Measurements from ENCODE around the gene TCF23. TPM values are rescaled to one million over a fixed set of nuclear protein-coding genes. Genes with fewer than 3 reads are reported as not detected.
"Not testable (repeated sequence)": the region's sequence is repeated elsewhere in the genome, so short reads cannot be mapped to it uniquely, and the experiment has no call there.

TCF23 gene
- total RNA-seq, 4 donors from 2014 or later = 0.13 TPM; not detected in 3

DNA sequence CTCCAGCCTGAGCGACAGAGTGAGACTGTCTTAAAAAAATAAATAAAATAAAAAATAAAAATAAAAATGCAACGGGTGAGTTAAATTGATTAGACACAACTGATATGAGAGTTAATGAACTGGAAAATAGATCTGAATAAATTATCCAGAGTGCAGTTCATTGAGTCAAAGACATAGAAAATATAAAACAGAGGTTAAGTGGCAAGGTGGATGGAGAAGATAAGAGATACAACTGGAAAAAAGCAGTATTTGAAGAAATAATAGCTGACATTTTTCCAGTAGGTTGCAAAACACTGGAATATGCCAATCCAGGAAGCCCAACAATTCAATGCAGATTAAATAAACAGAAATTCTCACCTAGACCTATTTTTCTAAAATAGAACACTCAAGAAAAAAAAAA is 40.6 kb upstream of the TCF23 start:
- DNase-seq = no peak
- peaks cover 5 to 13% of the 10 kb centered on the region in 2 donors for H3K4me1 ChIP-seq
- intact Hi-C loops (cut with DNase I) = no loop called here
- H3K4me3 ChIP-seq (replicated peaks in 1 of 3) = no peak overlapping the region
- H3K27me3 ChIP-seq = no peaks in the 10 kb centered on the region
- no peaks in the 10 kb centered on the region for H3K36me3 ChIP-seq
- no peaks in the 10 kb centered on the region for H3K9me3 ChIP-seq
- 86 to 96% methylated on average over 2 of the region's 2 CpGs for WGBS, 2 donors
- no peak for TF ChIP-seq POLR2A (IDR thresholded peaks at IDR 0.05)
- TF ChIP-seq, protein P1, sequence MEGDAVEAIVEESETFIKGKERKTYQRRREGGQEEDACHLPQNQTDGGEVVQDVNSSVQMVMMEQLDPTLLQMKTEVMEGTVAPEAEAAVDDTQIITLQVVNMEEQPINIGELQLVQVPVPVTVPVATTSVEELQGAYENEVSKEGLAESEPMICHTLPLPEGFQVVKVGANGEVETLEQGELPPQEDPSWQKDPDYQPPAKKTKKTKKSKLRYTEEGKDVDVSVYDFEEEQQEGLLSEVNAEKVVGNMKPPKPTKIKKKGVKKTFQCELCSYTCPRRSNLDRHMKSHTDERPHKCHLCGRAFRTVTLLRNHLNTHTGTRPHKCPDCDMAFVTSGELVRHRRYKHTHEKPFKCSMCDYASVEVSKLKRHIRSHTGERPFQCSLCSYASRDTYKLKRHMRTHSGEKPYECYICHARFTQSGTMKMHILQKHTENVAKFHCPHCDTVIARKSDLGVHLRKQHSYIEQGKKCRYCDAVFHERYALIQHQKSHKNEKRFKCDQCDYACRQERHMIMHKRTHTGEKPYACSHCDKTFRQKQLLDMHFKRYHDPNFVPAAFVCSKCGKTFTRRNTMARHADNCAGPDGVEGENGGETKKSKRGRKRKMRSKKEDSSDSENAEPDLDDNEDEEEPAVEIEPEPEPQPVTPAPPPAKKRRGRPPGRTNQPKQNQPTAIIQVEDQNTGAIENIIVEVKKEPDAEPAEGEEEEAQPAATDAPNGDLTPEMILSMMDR (IDR thresholded peaks at IDR 0.05) = no peak
- H3K27ac ChIP-seq = no peak overlapping the region

DNA sequence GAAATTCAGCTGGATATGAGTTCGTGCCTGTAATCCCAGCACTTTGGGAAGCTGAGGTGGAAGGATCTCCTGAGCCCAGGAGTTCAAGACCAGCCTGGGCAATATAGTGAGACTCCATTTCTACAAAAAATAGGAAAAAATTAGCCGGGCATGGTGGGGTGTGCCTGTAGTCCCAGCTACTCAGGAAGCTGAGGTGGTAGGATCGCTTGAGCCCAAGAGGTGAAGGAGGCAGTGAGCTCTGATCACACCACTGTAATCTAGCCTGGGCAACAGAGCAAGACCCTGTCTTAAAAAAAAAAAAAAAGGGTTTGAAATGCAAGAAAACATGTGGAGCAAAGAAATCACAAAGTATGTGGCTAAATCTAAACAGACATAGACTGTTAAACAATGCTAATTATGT is 39.7 kb upstream of the TCF23 start:
- Histone ChIP-seq H3K27ac (no peak overlapping the region), H3K4me3 (replicated peaks in 1 of 3) (no peak overlapping the region), H3K36me3 (no peaks in the 10 kb centered on the region), H3K27me3 (no peaks in the 10 kb centered on the region), H3K4me1 (peaks cover 5 to 13% of the 10 kb centered on the region in 2 donors), H3K9me3 (no peaks in the 10 kb centered on the region)
- WGBS, 2 donors = 87 to 99% methylated on average over 3 of the region's 3 CpGs
- DNase-seq = no peak
- no peak for TF ChIP-seq POLR2A (IDR thresholded peaks at IDR 0.05)
- TF ChIP-seq, protein P1 (IDR thresholded peaks at IDR 0.05) = no peak
- intact Hi-C loops (cut with DNase I) = no loop called here

DNA sequence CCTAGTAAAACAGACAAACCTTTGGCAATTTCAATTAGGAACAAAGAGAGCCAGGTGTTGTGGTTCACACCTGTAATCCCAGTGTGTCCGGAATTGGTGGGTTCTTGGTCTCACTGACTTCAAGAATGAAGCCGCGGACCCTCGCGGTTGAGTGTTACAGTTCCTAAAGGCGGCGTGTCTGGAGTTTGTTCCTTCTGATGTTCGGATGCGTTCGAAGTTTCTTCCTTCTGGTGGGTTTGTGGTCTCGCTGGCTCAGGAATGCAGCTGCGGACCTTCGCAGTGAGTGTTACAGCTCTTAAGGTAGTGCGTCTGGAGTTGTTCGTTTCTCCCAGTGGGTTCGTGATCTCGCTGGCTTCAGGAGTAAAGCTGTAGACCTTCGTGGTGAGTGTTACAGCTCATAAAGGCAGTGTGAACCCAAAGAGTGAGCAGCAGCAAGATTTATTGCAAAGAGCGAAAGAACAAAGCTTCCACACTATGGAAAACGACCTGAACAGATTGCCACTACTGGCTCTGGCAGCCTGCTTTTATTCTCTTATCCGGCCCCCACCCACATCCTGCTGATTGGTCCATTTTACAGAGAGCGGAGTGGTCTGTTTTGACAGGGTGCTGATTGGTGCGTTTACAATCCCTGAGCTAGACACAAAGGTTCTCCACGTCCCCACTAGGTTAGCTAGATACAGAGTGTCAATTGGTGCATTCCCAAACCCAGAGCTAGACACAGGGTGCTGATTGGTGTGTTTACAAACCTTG is 38.0 kb upstream of the TCF23 start:
- WGBS, 2 donors = 81 to 85% methylated on average over 24 of the region's 24 CpGs
- H3K27ac ChIP-seq; H3K4me3 ChIP-seq (replicated peaks in 1 of 3); H3K36me3 ChIP-seq; DNase-seq; H3K9me3 ChIP-seq; intact Hi-C loops (cut with DNase I); H3K27me3 ChIP-seq: not testable (repeated sequence)
- H3K4me1 ChIP-seq = peaks cover 2 to 10% of the 10 kb centered on the region in 2 donors

DNA sequence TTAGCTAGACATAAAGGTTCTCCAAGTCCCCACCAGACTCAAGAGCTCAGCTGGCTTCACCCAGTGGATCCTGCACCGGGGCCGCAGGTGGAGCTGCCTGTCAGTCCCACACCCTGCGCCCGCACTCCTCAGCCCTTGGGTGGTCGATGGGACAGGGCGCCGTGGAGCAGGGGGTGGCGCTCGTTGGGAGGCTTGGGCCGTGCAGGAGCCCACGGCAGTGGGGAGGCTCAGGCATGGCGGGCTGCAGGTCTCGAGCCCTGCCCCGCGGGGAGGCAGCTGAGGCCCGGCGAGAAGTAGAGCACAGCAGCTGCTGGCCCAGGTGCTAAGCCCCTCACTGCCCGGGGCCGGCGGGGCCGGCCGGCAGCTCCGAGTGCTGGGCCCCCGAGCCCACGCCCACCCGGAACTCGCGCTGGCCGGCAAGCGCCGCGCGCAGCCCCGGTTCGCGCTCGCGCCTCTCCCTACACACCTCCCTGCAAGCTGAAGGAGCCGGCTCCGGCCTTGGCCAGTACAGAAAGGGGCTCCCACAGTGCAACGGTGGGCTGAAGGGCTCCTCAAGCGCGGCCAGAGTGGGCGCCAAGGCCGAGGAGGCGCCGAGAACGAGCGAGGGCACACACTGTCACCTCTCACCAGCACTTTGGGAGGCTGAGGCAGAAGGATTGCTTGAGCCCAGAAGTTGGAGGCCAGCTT is 37.3 kb upstream of the TCF23 start:
- H3K36me3 ChIP-seq; H3K4me3 ChIP-seq (replicated peaks in 1 of 3); H3K9me3 ChIP-seq; H3K27me3 ChIP-seq; intact Hi-C loops (cut with DNase I); H3K27ac ChIP-seq; H3K4me1 ChIP-seq; DNase-seq: not testable (repeated sequence)
- 92 to 93% methylated on average over 20 to 33 of the region's 49 CpGs for WGBS, 2 donors

DNA sequence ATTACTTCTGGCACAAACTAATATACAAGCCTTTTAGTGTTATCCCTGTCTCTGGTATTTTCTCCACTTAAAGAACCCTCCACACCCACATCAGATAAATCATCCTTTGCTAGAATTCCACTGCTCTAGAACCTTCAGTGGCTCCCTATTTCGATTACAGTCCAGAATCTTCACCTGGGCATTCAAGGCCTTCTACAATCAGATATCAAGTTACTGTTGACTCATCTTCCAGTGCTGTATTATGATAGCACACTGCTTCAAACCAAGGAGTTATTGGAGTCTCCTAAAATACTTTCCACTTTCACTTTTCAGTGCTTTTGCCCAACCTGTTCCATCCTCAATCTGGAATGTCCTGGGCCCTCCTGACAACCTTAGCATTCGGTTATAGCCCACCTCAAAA is 33.3 kb upstream of the TCF23 start:
- Histone ChIP-seq H3K36me3 (no peaks in the 10 kb centered on the region), H3K4me1 (peaks cover 4 to 10% of the 10 kb centered on the region in 2 donors), H3K27ac (no peak overlapping the region), H3K9me3 (no peaks in the 10 kb centered on the region), H3K27me3 (no peaks in the 10 kb centered on the region), H3K4me3 (replicated peaks in 1 of 3) (no peak overlapping the region)
- DNase-seq = no peak
- TF ChIP-seq POLR2A (IDR thresholded peaks at IDR 0.05) = no peak
- TF ChIP-seq, protein P1 (IDR thresholded peaks at IDR 0.05) = no peak
- 60 to 72% methylated on average over 2 of the region's 2 CpGs for WGBS, 2 donors
- intact Hi-C loops (cut with DNase I) = no loop called here

DNA sequence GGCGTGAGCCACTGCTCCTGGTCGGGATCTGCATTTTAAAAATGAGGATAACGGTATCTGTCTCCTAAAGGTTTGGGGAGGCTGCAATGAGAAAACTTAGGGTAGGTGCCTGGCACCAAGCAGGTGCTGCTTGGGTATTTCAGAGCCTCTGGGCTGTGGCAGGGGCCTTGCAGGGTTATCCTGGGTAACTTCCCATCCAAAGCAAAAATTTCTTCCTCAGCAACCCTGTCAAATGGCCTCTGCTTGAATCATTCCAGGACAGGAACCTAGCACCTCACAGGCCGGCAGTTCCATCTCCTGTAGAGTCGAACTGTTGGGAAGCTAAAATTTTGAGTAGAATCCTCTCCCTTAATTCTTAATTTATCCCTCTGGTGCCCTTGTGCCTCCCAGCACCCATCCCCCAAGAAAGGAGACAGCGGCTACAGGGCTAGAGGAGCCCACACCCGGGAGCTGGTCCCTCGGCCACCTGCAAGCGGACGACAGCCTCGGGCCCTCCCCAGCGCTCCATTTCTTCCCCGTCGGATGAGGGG is 30.7 kb upstream of the TCF23 start:
- H3K4me1 ChIP-seq = peaks cover 4 to 11% of the 10 kb centered on the region in 2 donors
- no peak overlapping the region for H3K4me3 ChIP-seq (replicated peaks in 1 of 3)
- H3K9me3 ChIP-seq = no peaks in the 10 kb centered on the region
- no peaks in the 10 kb centered on the region for H3K36me3 ChIP-seq
- intact Hi-C loops (cut with DNase I) = no loop called here
- H3K27ac ChIP-seq = no peak overlapping the region
- no peak for DNase-seq
- TF ChIP-seq, protein P1 (IDR thresholded peaks at IDR 0.05) = no peak
- WGBS, 2 donors = 23 to 25% methylated on average over 11 to 14 of the region's 14 CpGs
- no peaks in the 10 kb centered on the region for H3K27me3 ChIP-seq

All from thyroid gland (tissue), 4 donors.